GM12874 (cell line): ENCODE measurements around the gene UFD1.

Source experiments
- TF ChIP-seq, protein P1 (sequence below): IDR thresholded peaks from 2 replicates; pipeline ENCODE4 v1.5.1; 2011; ENCODE audit warnings: low read depth, mild to moderate bottlenecking, control low read depth, low read length, moderate library complexity; ENCODE audit not compliant: insufficient read depth

UFD1 gene, protein sequence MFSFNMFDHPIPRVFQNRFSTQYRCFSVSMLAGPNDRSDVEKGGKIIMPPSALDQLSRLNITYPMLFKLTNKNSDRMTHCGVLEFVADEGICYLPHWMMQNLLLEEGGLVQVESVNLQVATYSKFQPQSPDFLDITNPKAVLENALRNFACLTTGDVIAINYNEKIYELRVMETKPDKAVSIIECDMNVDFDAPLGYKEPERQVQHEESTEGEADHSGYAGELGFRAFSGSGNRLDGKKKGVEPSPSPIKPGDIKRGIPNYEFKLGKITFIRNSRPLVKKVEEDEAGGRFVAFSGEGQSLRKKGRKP

DNA sequence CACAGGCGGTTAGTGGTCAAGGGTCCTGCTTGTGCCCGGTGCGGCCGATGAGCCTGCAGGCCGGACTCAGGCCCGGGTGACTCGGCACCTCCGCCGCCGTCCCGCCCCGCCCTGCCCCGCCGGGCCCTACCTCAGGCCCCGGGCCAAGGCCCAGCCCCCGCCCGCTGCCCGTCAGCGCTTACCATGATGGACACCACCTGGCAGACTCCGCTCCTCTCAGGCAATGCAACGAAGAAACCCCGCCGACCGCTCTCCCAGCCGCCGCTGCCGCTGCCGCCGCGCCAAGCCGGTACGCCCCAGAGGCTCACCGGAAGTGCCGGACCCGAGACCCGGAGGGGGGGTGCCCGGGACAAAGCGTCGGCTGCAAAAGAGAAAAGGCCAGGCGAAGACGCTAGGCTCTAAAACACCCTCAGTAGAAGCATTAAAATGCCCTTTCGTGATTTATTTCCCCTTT lies at the start of gene UFD1:
TSS of gene UFD1 (minus strand) at position 293 of the 454 bp plus-strand sequence. CDS start at position 185, 108 bp downstream.
- TF ChIP-seq, protein P1, sequence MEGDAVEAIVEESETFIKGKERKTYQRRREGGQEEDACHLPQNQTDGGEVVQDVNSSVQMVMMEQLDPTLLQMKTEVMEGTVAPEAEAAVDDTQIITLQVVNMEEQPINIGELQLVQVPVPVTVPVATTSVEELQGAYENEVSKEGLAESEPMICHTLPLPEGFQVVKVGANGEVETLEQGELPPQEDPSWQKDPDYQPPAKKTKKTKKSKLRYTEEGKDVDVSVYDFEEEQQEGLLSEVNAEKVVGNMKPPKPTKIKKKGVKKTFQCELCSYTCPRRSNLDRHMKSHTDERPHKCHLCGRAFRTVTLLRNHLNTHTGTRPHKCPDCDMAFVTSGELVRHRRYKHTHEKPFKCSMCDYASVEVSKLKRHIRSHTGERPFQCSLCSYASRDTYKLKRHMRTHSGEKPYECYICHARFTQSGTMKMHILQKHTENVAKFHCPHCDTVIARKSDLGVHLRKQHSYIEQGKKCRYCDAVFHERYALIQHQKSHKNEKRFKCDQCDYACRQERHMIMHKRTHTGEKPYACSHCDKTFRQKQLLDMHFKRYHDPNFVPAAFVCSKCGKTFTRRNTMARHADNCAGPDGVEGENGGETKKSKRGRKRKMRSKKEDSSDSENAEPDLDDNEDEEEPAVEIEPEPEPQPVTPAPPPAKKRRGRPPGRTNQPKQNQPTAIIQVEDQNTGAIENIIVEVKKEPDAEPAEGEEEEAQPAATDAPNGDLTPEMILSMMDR: no peak

DNA sequence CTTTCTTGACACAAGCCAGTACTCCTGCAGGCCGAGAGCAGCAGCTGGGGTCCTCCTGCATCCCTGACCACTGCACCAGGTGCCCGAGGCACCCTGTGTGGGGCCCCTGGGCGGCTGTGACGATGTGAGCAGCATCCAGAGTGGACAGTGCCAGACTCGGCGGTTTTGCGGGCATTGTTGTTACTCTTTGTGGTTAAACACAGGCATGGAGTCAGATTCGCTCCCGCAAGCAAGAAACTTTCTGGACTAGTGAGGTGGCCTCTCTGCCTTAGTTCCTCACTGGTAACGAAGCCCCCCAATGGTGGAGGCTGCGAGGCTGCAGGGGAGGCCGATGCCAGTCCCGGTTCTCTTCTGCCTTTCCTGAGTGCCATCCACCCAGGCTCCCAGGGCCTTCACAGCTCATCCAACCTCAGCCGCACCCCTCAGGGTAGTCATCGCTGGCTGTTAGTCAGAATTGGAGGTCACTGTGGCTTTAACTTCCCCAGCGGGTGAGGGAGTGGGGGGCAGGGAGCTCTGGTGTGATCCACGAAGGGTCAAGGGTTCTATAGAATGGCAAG lies 48.9 kb upstream of the UFD1 start:
- TF ChIP-seq, protein P1: no peak

DNA sequence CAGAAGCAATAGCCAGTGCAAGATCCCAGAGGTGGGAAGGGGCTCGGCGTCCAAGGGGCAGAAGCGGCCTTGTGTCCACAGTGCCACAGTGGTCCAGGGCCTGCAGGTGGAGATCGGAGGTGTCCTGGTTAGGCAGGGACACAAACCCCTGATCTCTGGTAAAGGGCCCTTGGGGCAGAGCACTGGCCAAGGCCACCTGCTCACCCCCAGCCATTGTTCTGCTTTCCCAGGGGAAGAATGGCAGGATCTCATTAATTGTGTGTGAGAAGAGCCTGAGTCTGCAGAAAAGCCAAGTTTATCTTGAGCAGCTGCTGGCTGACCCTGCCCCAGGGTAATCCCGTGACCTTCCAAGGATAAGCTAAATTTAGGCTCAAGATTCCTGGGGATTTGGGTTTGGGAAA lies 48.3 kb upstream of the UFD1 start:
- TF ChIP-seq, protein P1: no peak

DNA sequence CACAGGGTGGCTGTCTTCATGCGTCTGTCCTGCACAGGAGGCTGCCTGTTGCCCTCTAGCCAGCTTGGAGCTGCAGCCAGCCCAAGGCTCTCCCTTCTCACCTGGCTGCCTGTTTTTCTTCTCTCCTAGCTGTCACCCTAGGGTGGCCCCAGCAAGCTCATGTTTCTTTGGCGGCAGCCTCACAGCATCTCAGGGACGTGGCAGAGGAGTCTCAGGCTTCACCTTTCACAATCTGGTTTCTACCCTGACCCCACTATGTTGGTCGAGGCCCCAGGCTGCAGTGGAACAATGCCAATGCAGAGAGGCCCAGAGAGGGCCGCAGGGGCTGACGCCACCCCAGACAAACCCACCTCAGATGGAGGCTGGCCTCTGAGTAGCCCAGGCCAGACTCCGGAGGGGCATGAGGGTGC lies 47.7 kb upstream of the UFD1 start:
- TF ChIP-seq, protein P1: no peak

DNA sequence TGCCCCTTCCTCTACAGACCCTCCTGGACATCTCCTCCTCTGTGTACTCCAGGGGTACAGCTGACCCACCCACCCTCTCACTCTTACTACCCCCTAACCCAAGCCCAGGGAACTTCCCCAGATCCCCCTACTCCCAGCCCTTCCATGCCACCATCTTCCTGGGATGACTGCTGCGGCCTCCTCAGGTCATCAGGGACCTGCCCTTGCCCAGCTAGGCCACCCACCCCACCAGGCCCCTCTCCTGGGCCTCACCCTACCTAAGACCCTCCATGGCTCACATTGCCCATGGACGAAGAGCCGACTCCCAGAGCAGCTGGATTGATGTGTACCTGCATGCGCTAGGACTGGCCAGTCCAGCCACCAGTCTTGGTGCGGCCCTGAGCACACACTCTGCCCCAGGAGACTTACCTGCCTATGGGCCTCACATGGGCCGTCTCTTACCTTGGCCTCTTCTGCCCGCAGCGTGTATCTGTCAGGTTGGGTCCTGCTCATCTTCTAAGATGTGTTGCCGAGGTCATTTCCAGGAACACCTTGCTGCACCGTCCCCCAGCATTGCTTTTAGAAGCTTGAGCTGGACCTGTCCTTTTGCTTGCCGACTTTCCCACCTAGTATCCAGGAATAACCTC lies 47.2 kb upstream of the UFD1 start:
- TF ChIP-seq, protein P1: no peak

DNA sequence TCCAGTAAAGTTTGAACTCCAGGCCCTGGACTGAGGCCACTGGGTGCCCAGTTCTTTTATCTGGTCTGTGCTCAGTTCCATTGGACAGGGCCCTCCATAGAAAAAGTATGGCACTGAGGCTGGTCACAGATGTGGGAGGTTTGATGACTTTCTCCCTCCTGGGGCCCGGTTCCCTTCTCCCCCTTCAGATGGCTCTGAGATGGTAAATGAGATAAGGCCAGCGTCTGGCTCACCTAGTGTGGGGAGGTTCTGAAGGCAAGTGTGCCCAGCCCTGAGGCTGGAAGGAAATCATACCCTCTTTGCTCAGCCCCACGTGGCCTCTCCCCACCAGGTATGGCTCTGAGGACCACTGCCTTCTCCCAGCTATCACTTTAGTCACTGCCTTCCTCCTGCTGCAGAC lies 46.7 kb upstream of the UFD1 start:
- TF ChIP-seq, protein P1: no peak

DNA sequence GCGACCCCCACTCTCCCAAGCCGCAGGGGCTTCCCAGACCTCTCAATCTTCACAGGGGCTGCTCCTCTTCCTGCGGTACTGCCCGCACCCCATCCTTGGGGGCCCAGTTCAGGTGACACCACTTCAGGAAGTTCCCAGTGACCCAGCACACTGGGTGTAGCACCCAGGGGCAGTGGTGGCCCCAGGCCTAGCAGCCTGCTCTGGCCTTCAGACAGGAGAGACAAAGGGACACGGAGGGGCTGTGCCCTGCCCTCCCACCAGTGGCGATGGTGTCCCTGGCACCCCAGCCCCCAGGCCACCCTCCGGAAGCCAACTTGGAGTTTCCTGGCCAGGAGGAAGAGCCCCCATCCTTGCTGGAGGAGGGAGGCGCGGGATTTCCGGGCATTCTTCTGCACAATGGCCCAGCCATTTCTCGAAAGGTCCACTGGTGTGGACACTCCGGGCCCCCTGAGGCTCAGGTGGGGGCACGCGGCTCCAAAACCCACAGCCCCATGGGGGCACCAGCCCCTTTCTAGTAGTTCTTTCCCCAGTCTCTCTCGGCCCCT lies 46.2 kb upstream of the UFD1 start:
- TF ChIP-seq, protein P1: no peak
